GM06990 (cell line): ENCODE measurements around the gene PLCG1.

ENCODE experiments used
- DNase-seq: peaks from one replicate; pipeline ENCODE4 v3.0.0-alpha.2; 2011; ENCODE audit not compliant: insufficient read length; ENCODE audit errors: extremely low read depth
- H3K27me3 ChIP-seq: replicated peaks from 2 replicates; pipeline ENCODE4 v1.6.0; 2011; ENCODE audit warnings: low read length; ENCODE audit not compliant: control insufficient read depth, insufficient read depth
- H3K36me3 ChIP-seq: 2 replicates; pipeline ENCODE4 v1.5.1; 2011; ENCODE audit warnings: low read length; ENCODE audit not compliant: control insufficient read depth, insufficient read depth
- H3K4me3 ChIP-seq: replicated peaks from 2 replicates; pipeline ENCODE4 v1.5.1; 2011; ENCODE audit warnings: low read depth, mild to moderate bottlenecking, control low read depth, low read length
- TF ChIP-seq, protein P1 (sequence below): IDR thresholded peaks from 2 replicates; pipeline ENCODE4 v1.5.1; 2011; ENCODE audit warnings: low read length, control low read depth, mild to moderate bottlenecking, inconsistent platforms; ENCODE audit not compliant: insufficient read depth, poor library complexity, severe bottlenecking

Gene PLCG1

DNA sequence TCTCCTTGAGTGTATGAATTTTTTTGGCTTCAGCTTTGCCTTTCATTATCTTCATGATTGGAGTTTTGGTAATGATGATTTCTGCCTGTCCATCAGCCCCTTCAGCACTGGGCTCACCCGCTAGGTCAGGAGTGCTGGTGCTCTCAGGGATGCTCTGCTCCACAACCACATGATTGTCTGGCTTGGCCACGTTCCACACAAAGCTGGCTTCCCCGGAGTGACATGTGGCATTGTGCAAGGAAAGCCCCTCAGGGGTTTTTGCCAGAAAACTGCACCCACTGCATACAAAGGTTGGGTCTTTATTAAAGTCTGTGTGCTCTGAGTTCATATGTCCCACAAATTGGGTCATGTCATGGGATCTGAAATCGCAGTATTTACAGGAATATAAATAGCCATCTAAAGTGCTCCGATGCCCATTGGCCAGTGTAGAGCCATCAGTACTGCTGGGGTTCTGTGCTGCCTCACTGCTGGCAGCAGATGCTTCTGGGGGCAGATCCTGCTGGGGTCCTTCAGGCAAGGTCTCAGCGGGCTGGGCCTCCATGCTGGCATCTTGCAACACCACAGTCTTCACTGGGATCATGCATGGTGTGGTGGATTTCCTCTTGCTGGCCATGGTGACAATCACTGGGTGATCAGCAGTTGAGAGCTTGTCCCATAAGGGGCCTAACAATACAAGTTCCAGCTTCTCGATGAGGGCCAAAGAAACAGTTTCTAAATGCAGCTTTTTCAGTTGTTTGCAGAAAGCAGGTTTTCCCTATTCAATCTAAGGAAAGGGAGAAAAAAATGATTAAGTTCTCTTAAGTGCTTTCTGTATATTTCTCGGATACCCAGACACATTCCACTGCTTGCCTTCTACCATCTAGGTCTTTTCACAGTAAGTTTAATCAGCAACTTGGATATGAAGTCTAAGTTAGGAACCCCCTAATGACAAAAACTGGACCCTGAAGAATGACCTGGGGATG, 67.2 kb downstream of the PLCG1 start:
- Histone ChIP-seq H3K27me3 (no peaks in the 10 kb centered on the region), H3K36me3 (no peaks in the 10 kb centered on the region), H3K4me3 (no peak overlapping the region)
- DNase-seq: no peak
- TF ChIP-seq, protein P1, sequence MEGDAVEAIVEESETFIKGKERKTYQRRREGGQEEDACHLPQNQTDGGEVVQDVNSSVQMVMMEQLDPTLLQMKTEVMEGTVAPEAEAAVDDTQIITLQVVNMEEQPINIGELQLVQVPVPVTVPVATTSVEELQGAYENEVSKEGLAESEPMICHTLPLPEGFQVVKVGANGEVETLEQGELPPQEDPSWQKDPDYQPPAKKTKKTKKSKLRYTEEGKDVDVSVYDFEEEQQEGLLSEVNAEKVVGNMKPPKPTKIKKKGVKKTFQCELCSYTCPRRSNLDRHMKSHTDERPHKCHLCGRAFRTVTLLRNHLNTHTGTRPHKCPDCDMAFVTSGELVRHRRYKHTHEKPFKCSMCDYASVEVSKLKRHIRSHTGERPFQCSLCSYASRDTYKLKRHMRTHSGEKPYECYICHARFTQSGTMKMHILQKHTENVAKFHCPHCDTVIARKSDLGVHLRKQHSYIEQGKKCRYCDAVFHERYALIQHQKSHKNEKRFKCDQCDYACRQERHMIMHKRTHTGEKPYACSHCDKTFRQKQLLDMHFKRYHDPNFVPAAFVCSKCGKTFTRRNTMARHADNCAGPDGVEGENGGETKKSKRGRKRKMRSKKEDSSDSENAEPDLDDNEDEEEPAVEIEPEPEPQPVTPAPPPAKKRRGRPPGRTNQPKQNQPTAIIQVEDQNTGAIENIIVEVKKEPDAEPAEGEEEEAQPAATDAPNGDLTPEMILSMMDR: no peak

DNA sequence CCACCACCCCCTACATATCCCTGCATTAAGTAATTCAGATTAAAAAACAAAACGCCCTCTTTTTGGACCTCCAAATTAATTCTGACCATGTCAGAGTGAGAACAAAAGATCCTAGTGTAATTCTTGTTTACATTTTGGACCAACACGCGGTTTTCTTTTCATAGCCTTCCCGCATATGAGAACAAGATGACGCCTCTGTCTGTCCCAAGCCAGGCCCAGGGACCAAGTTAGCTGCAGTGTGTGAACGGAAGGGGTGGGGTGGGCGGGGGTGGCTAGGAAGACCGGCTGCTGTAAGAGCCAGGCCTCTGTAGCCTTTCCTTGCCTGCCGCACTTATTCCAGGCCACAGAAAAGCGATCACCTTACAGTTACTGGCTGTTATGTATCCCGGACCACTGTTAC, 68.0 kb downstream of the PLCG1 start:
- DNase-seq: no peak
- TF ChIP-seq, protein P1: no peak
- H3K27me3 ChIP-seq: no peaks in the 10 kb centered on the region
- no peaks in the 10 kb centered on the region for H3K36me3 ChIP-seq
- no peak overlapping the region for H3K4me3 ChIP-seq

DNA sequence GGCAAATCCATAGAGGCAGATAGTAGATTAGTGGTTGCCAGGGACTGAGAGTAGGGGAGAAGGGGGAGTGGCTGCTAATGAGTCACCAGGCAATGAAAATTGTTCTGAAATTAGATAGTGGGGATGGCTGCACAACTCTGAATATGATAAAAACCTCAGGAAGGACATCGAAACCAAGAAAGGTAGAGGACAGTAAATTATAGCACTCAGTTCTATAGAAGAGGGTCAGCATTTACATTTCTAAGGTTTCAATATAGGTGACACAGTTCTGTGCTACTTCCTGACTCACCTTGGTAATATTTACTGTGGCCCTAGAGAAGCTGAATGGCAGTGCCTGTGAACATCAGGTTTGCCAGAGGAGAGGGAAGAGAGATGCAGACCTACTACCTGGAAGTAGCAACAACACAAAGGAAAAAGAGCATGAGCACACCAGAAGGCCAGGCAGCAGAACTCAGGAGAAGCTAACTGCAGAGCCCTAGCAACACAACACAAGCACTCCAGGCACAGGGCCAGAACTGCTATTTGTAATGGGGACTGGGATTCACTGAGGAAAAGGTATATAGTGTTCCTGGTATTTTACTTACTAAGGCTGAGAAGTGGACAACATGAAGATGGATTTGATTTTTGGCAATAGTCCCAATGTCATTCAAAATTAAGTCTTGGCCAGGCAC, 75.9 kb downstream of the PLCG1 start:
- Histone ChIP-seq H3K4me3 (no peak overlapping the region), H3K36me3 (no peaks in the 10 kb centered on the region), H3K27me3 (no peaks in the 10 kb centered on the region)
- no peak for DNase-seq
- TF ChIP-seq, protein P1: no peak

DNA sequence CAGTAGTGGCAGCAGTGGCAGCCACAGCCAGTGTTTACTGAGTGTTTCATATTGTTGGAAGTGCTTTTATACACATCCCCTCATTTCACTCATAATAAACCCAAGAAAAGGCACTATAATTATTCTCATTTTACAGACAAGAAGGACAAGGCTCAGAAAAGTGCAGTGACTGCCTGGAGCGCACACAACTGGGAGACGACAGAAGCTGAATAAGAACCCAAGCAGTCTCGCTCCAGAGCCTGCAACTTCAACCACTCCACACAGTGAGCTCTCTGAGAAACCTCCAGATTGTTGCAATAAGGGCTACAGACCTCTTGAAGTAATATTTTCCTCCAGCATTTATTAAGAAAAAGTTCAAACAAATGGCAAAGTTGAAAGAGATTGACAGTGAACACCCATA, 76.9 kb downstream of the PLCG1 start:
- TF ChIP-seq, protein P1: no peak
- Histone ChIP-seq H3K36me3 (no peaks in the 10 kb centered on the region), H3K27me3 (no peaks in the 10 kb centered on the region), H3K4me3 (no peak overlapping the region)
- DNase-seq: no peak

DNA sequence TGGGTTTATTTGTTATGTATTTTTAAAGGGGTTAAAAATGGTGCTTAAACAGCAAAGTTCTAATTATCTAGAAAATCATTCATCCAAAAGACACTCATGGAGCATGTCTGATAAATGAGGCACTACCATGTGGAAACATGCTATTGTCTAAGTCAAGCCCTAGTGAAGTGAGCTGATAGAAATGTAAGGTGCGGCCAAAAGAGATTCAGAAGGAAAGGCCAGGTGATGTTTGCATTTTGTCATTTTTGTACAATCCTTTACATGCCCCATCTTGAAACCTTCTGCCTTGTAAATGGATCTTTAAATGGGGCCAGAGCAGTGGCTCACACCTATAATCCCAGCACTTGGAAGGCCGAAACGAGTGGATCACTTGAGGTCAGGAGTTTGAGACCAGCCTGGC, 77.3 kb downstream of the PLCG1 start:
- no peak for DNase-seq
- H3K27me3 ChIP-seq: no peaks in the 10 kb centered on the region
- H3K4me3 ChIP-seq: no peak overlapping the region
- TF ChIP-seq, protein P1: no peak
- H3K36me3 ChIP-seq: no peaks in the 10 kb centered on the region
